Endodermal cell (in vitro differentiated cells): ENCODE results near the gene ZC3H10. TPM values are rescaled to one million over a fixed set of nuclear protein-coding genes. Genes with fewer than 3 reads are reported as not detected.
"Not testable (repeated sequence)": the region's sequence is repeated elsewhere in the genome, so short reads cannot be mapped to it uniquely, and the experiment has no call there.

ENCODE experiments used
- DNase-seq: peaks from one replicate; pipeline ENCODE4 v3.0.0-alpha.2; 2017
- H3K27ac ChIP-seq: 2 replicates; pipeline ENCODE4 v1.5.1; 2013; ENCODE audit warnings: mild to moderate bottlenecking, low read depth, low read length, moderate library complexity
- H3K27me3 ChIP-seq: 2 replicates; pipeline ENCODE4 v1.6.1; 2013; ENCODE audit warnings: mild to moderate bottlenecking, low read length, moderate library complexity; ENCODE audit not compliant: insufficient read depth, control insufficient read depth, poor library complexity, severe bottlenecking
- H3K36me3 ChIP-seq: 2 replicates; pipeline ENCODE4 v1.7.0; 2013; ENCODE audit warnings: mild to moderate bottlenecking, low read length, moderate library complexity; ENCODE audit not compliant: control insufficient read depth, insufficient read depth
- H3K4me1 ChIP-seq: one replicate; pipeline ENCODE4 v1.7.0; 2013; ENCODE audit warnings: low read length; ENCODE audit not compliant: control insufficient read depth, insufficient read depth
- H3K4me3 ChIP-seq: 2 replicates; pipeline ENCODE4 v1.5.1; 2013; ENCODE audit warnings: mild to moderate bottlenecking, low read length, moderate library complexity
- H3K9ac ChIP-seq: 2 replicates; pipeline ENCODE4 v1.6.1; 2013; ENCODE audit warnings: mild to moderate bottlenecking, low read length, moderate library complexity; ENCODE audit not compliant: poor library complexity, severe bottlenecking; ENCODE audit errors: extremely low read depth
- H3K9me3 ChIP-seq: 2 replicates; pipeline ENCODE4 v1.6.1; 2013; ENCODE audit warnings: mild to moderate bottlenecking, low read length, moderate library complexity; ENCODE audit not compliant: control insufficient read depth
- H3K27ac Mint-ChIP-seq: 2 replicates; pipeline ENCODE4 v1.8.0; 2020; ENCODE audit warnings: mixed read lengths
- H3K27me3 Mint-ChIP-seq: 2 replicates; pipeline ENCODE4 v1.8.0; 2021; ENCODE audit warnings: mild to moderate bottlenecking, mixed read lengths; ENCODE audit not compliant: insufficient read depth
- H3K36me3 Mint-ChIP-seq: 2 replicates; pipeline ENCODE4 v1.8.0; 2020; ENCODE audit warnings: low read depth, mixed read lengths
- H3K4me1 Mint-ChIP-seq: 2 replicates; pipeline ENCODE4 v1.8.0; 2020; ENCODE audit warnings: mixed read lengths
- H3K4me3 Mint-ChIP-seq: 2 replicates; pipeline ENCODE4 v1.8.0; 2020; ENCODE audit warnings: mild to moderate bottlenecking, moderate library complexity, mixed read lengths
- H3K9me3 Mint-ChIP-seq: 2 replicates; pipeline ENCODE4 v1.8.0; 2020; ENCODE audit warnings: mild to moderate bottlenecking, mixed read lengths
- WGBS, 2 experiments: methylation state at CpG; one replicate each; pipeline versions ENCODE4 v1.1.5 to v1.1.7; 2013; ENCODE audit warnings: missing lambda C conversion rate in 2 of 2, mixed read lengths in 1 of 2; ENCODE audit not compliant: insufficient coverage in 1 of 2, insufficient read length in 1 of 2; 5-methylcytosine and 5-hydroxymethylcytosine counted together
- total RNA-seq, 2 donors: library from RNA; stranded (reverse); fragmentation: NEBNext Ultra II Directional in 1 of 2; extraction: Animal tissue kit (Norgen Biotek cat#: 25700) in 1 of 2; gene quantifications; 2 replicates in 1 of 2; 3 replicates in 1 of 2; pipeline ENCODE4 v1.2.1, GENCODE V29; 2021
- TF ChIP-seq, protein P1 (sequence below): fragments of 200-600 bp; sonication (generic); conservative IDR thresholded peaks from 2 replicates; pipeline ENCODE4 v1.5.0; 2021; ENCODE audit warnings: antibody characterized with exemption, mild to moderate bottlenecking

ZC3H10 gene
- total RNA-seq, 2 donors from 2014 or later: 7.9 to 9.1 TPM

DNA sequence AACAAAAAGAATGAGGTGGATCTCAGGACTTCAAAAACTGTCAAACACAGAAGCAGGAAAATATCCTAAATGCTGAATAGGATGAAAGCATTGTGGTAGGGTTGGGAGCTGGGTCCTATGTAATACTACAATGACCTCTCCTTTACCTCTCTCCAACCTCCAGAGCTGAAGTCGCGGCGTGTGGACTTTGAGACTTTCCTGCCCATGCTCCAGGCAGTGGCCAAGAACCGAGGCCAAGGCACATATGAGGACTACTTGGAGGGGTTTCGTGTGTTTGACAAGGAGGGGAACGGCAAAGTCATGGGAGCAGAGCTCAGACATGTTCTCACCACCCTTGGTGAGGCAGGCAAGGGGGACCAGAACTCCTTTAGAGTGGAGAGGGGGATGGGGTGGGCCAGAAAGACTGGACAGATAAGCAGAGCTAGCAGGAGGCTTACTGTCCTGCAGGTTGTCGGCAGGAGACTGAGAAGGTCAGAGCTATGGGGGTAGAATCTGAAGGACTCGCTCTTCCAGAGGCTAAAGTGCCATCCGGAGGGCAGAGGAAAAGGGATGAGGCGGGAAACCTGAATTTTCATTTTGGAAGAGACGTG, 37.3 kb downstream of the ZC3H10 start:
- Histone ChIP-seq H3K36me3 (peaks cover 35% of the 10 kb centered on the region), H3K4me1 (peaks cover 16% of the 10 kb centered on the region), H3K27ac (no peak overlapping the region), H3K9ac (no peak overlapping the region), H3K4me3 (peak overlapping the region; percentile 18), H3K9me3 (no peaks in the 10 kb centered on the region), H3K27me3 (no peaks in the 10 kb centered on the region)
- Mint-ChIP-seq H3K27me3 (no peaks in the 10 kb centered on the region), H3K36me3 (peaks cover 28% of the 10 kb centered on the region), H3K4me3 (peak overlapping the region; percentile 2), H3K27ac (peak overlapping the region; percentile 6), H3K4me1 (peaks cover 55% of the 10 kb centered on the region), H3K9me3 (no peaks in the 10 kb centered on the region)
- TF ChIP-seq, protein P1, sequence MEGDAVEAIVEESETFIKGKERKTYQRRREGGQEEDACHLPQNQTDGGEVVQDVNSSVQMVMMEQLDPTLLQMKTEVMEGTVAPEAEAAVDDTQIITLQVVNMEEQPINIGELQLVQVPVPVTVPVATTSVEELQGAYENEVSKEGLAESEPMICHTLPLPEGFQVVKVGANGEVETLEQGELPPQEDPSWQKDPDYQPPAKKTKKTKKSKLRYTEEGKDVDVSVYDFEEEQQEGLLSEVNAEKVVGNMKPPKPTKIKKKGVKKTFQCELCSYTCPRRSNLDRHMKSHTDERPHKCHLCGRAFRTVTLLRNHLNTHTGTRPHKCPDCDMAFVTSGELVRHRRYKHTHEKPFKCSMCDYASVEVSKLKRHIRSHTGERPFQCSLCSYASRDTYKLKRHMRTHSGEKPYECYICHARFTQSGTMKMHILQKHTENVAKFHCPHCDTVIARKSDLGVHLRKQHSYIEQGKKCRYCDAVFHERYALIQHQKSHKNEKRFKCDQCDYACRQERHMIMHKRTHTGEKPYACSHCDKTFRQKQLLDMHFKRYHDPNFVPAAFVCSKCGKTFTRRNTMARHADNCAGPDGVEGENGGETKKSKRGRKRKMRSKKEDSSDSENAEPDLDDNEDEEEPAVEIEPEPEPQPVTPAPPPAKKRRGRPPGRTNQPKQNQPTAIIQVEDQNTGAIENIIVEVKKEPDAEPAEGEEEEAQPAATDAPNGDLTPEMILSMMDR: no peak
- WGBS, 2 experiments: 91 to 93% methylated on average over 8 to 11 of the region's 11 CpGs
- no peak for DNase-seq

DNA sequence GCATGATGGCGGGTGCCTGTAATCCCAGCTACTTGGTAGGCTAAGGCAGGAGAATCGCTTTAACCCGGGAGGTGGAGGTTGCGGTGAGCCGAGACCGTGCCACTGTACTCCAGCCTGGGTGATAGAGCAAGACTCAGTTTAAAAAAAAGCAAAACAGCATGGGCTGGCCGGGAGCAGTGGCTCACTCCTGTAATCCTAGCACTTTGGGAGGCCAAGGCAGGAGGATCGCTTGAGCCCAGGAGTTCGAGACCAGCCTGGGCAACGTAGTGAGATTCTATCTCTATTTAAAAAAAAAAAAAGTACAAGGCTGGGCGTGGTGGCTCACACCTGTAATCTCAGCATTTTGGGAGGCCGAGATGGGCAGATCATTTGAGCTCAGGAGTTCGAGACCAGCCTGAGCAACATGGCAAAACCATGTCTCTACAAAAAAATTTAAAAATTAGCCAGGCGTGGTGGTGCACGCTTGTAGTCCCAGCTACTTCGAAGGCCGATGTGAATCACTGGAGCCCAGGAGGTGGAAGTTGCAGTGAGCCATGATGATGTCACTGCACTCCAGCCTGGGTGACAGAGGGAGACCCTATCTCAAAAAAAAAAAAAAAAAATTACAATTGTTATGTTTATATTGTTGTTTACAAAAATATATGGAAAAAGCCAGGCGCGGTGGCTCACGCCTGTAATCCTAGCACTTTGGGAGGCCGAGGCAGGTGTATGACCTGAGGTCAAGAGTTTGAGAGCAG, 38.6 kb downstream of the ZC3H10 start:
- H3K4me3 Mint-ChIP-seq: peak overlapping the region; percentile 96
- H3K36me3 ChIP-seq: peaks cover 47% of the 10 kb centered on the region
- H3K4me1 ChIP-seq: peaks cover 21% of the 10 kb centered on the region
- peak overlapping the region; percentile 99 for H3K27ac Mint-ChIP-seq
- H3K27ac ChIP-seq: peak overlapping the region; percentile 95
- not testable (repeated sequence) for H3K9me3 ChIP-seq, DNase-seq, H3K9ac ChIP-seq, H3K9me3 Mint-ChIP-seq, H3K27me3 Mint-ChIP-seq, H3K27me3 ChIP-seq
- peak overlapping the region; percentile 77 for H3K4me3 ChIP-seq
- H3K4me1 Mint-ChIP-seq: peaks cover 64% of the 10 kb centered on the region
- H3K36me3 Mint-ChIP-seq: peaks cover 38% of the 10 kb centered on the region
- 94 to 96% methylated on average over 21 of the region's 21 CpGs for WGBS, 2 experiments

DNA sequence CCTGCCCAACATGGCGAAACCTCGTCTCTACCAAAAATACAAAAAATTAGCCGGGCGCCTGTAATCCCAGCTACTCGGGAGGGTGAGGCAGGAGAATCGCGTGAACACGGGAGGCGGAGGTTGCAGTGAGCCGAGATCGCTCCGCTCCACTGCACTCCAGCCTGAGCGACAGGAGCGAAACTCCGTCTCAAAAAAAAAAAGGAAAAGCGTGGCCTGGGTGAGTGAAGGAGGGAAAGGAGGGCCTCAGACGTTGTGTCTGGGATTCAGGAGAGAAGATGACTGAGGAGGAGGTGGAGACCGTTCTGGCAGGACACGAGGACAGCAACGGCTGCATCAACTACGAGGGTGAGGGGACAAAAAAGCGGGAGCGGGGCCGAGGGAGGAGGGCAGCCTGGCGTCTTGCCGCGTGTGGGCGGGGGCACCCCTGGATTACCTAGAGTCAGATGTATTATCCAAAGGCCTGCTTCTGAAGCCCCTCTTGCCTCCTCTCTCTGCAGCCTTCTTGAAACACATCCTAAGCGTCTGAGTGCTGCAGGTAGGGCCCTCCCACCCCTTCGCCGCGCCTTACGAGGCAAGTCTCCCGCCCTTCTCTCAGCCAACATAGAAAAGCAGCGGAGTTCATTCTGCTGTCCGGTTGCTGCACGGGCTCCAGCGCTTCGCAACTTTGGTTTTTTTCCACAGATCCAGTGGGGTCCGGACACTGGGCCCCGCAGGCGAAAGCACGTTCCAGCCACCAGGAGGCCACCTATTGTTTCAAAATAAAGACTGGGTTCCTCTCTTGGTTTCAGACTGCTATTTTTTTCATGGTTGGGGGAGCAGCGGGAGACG, 39.3 kb downstream of the ZC3H10 start:
- peak; percentile 97 for DNase-seq
- H3K4me1 Mint-ChIP-seq: peaks cover 68% of the 10 kb centered on the region
- peaks cover 21% of the 10 kb centered on the region for H3K4me1 ChIP-seq
- no peaks in the 10 kb centered on the region for H3K27me3 Mint-ChIP-seq
- WGBS, 2 experiments: 28 to 31% methylated on average over 36 to 45 of the region's 45 CpGs
- H3K9me3 Mint-ChIP-seq: no peaks in the 10 kb centered on the region
- peaks cover 53% of the 10 kb centered on the region for H3K36me3 ChIP-seq
- H3K4me3 ChIP-seq: peak overlapping the region; percentile 77
- H3K27ac Mint-ChIP-seq: peak overlapping the region; percentile 99
- H3K27ac ChIP-seq: peak overlapping the region; percentile 95
- H3K9ac ChIP-seq: peak overlapping the region; percentile 66
- TF ChIP-seq, protein P1: peak; percentile 83
- peak overlapping the region; percentile 96 for H3K4me3 Mint-ChIP-seq
- peaks cover 40% of the 10 kb centered on the region for H3K36me3 Mint-ChIP-seq
- no peaks in the 10 kb centered on the region for H3K9me3 ChIP-seq
- no peaks in the 10 kb centered on the region for H3K27me3 ChIP-seq
